Dedifferentiated amniotic fluid mesenchymal stem cell (primary cell): ENCODE data around the gene PHLDA3.
"Not testable (repeated sequence)": the region's sequence is repeated elsewhere in the genome, so short reads cannot be mapped to it uniquely, and the experiment has no call there.

Experiments used
- DNase-seq: peaks from one replicate; pipeline ENCODE4 v3.0.0-alpha.2; 2016; ENCODE audit errors: extremely low spot score

Gene PHLDA3

GRCh38 chr1:201503397-201504176 is 34.6 kb upstream of the PHLDA3 start:
- DNase-seq, result peak; percentile 95

- DNase-seq, result no peak
Measured at GRCh38 chr1:201502511-201502857, 33.5 kb upstream of the PHLDA3 start.

GRCh38 chr1:201501812-201502510 is 33.0 kb upstream of the PHLDA3 start:
- no peak for DNase-seq

GRCh38 chr1:201501144-201501543 is 32.2 kb upstream of the PHLDA3 start:
- DNase-seq, result no peak

GRCh38 chr1:201500670-201501120 is 31.7 kb upstream of the PHLDA3 start:
- no peak for DNase-seq

- DNase-seq, result no peak
Measured at GRCh38 chr1:201499795-201500669, 31.0 kb upstream of the PHLDA3 start.

- DNase-seq, result no peak
Measured at GRCh38 chr1:201499191-201499590, 30.2 kb upstream of the PHLDA3 start.

GRCh38 chr1:201498621-201499020 is 29.6 kb upstream of the PHLDA3 start:
- DNase-seq, result no peak

- no peak for DNase-seq
Measured at GRCh38 chr1:201497935-201498509, 29.0 kb upstream of the PHLDA3 start.

GRCh38 chr1:201496296-201496690 is 27.3 kb upstream of the PHLDA3 start:
- no peak for DNase-seq

GRCh38 chr1:201495551-201496295 is 26.7 kb upstream of the PHLDA3 start:
- no peak for DNase-seq

GRCh38 chr1:201493757-201494617 is 25.0 kb upstream of the PHLDA3 start:
- DNase-seq, result no peak

GRCh38 chr1:201493026-201493656 is 24.2 kb upstream of the PHLDA3 start:
- DNase-seq, result not testable (repeated sequence)

GRCh38 chr1:201491896-201492511 is 23.0 kb upstream of the PHLDA3 start:
- no peak for DNase-seq

GRCh38 chr1:201490708-201491131 is 21.7 kb upstream of the PHLDA3 start:
- no peak for DNase-seq

GRCh38 chr1:201489643-201490261 is 20.8 kb upstream of the PHLDA3 start:
- DNase-seq, result peak; percentile 50

GRCh38 chr1:201488830-201489589 is 20.0 kb upstream of the PHLDA3 start:
- peak; percentile 87 for DNase-seq

- no peak for DNase-seq
Measured at GRCh38 chr1:201487742-201488141, 18.8 kb upstream of the PHLDA3 start.
